HL-60 (cell line): ENCODE results near the gene RPL35.

ENCODE experiments used
- POLR2AphosphoS5 ChIP-seq: IDR thresholded peaks from 2 replicates; pipeline ENCODE4 v1.6.1; 2012; ENCODE audit warnings: low read depth
- SPI1 ChIP-seq: IDR thresholded peaks from 2 replicates; pipeline ENCODE4 v1.6.1; 2012; ENCODE audit warnings: low read depth, mild to moderate bottlenecking, borderline replicate concordance
- TF ChIP-seq, protein P1 (sequence below): IDR thresholded peaks from one replicate; pipeline ENCODE4 v1.5.1; 2011; ENCODE audit warnings: low read length, control low read depth, inconsistent platforms; ENCODE audit not compliant: insufficient read depth
- TF ChIP-seq, protein P2 (sequence below): IDR thresholded peaks from 2 replicates; pipeline ENCODE4 v1.6.1; 2012; ENCODE audit warnings: low read depth; ENCODE audit not compliant: insufficient replicate concordance

DNA sequence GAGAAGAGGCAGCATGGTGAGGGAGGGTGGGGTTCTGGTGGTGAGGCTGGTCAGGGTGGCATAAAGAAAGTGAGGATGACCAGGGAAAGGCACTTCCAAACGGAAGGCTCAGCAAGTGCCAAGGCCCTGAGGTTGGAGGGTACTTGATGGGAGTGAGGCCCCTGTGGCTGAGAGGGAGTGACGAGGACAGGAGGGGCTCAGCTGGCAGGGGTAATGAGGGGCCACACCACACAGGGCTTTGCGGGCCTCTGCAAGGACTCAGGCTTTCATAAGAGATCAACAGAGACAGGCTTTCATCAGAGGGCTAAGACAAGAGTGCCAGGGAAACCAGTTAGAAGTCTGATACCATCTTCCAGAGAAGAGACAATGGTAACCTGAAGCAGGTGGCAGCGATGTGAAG, 23.8 kb upstream of the RPL35 start:
- TF ChIP-seq, protein P1, sequence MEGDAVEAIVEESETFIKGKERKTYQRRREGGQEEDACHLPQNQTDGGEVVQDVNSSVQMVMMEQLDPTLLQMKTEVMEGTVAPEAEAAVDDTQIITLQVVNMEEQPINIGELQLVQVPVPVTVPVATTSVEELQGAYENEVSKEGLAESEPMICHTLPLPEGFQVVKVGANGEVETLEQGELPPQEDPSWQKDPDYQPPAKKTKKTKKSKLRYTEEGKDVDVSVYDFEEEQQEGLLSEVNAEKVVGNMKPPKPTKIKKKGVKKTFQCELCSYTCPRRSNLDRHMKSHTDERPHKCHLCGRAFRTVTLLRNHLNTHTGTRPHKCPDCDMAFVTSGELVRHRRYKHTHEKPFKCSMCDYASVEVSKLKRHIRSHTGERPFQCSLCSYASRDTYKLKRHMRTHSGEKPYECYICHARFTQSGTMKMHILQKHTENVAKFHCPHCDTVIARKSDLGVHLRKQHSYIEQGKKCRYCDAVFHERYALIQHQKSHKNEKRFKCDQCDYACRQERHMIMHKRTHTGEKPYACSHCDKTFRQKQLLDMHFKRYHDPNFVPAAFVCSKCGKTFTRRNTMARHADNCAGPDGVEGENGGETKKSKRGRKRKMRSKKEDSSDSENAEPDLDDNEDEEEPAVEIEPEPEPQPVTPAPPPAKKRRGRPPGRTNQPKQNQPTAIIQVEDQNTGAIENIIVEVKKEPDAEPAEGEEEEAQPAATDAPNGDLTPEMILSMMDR = no peak
- TF ChIP-seq POLR2AphosphoS5 = no peak
- TF ChIP-seq, protein P2, sequence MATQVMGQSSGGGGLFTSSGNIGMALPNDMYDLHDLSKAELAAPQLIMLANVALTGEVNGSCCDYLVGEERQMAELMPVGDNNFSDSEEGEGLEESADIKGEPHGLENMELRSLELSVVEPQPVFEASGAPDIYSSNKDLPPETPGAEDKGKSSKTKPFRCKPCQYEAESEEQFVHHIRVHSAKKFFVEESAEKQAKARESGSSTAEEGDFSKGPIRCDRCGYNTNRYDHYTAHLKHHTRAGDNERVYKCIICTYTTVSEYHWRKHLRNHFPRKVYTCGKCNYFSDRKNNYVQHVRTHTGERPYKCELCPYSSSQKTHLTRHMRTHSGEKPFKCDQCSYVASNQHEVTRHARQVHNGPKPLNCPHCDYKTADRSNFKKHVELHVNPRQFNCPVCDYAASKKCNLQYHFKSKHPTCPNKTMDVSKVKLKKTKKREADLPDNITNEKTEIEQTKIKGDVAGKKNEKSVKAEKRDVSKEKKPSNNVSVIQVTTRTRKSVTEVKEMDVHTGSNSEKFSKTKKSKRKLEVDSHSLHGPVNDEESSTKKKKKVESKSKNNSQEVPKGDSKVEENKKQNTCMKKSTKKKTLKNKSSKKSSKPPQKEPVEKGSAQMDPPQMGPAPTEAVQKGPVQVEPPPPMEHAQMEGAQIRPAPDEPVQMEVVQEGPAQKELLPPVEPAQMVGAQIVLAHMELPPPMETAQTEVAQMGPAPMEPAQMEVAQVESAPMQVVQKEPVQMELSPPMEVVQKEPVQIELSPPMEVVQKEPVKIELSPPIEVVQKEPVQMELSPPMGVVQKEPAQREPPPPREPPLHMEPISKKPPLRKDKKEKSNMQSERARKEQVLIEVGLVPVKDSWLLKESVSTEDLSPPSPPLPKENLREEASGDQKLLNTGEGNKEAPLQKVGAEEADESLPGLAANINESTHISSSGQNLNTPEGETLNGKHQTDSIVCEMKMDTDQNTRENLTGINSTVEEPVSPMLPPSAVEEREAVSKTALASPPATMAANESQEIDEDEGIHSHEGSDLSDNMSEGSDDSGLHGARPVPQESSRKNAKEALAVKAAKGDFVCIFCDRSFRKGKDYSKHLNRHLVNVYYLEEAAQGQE = no peak
- TF ChIP-seq SPI1 = no peak
